ENCODE data around the gene PDZD7.

PDZD7 gene

DNA sequence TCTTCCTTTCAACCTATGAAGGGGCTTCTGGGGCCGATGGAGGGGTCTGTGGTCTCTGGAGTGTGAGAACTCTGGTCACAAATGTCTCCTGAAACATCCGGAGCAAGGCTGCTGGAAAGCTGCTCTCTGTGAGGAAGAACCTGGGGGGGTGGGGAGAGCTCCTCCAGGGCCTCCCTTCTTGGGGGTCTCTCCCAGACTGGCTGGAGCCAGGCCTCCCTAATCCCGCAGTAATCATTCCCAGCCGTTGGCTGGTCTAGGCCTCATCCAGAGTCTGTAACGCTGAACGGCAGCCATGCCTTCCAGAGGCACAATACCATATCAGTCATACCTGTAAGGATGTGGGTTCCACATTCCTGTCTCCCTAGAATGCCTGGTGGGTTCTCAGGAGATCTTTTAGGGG lies 35.7 kb downstream of the PDZD7 start:
- H3K9ac ChIP-seq (ENCODE audit: low read depth, low read length): no peak overlapping the region
- no peak overlapping the region for H3K4me3 ChIP-seq (ENCODE audit: low read depth in 1 of 2, low read length in 2 of 2)
- peaks cover 45% of the 10 kb centered on the region for H3K4me1 ChIP-seq (ENCODE audit: insufficient read depth, low read length)

DNA sequence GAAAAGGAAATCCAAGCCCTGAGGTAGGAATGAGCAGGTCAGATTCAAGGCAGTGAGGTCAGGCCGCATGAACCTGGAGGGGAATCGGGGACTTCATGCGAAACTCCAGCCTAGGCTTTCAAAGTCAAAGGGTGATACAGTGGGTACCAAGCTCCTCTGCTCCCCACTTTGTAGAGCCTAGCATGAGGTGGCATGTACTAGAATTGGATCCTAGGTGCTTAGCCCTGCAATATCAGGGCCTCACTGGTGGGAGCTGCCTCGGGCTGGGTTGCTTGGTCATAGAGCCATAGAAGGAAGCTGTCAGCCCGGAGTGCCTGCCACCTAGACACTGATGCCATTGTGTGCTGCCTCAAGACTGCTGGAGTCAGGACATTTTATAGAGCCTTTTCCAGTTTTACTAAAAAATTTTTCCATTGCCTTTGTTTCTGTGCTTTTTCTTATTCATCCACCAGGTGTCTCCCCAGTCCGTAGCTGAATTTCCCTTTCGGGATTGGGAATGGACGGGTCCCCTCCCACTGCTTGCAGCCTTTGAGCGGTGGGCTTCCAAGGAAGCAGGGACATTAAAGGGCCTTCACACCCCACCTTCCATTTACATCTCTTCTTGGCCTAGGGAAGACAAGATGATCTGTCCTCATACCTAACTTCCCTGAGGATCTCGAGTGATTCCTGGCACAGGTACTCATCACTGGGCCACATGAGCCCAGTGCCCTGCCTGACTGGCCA lies 36.8 kb downstream of the PDZD7 start:
- no peaks in the 10 kb centered on the region for H3K27me3 ChIP-seq (ENCODE audit: insufficient read depth, low read length, poor library complexity)
- no peak overlapping the region for H3K4me3 ChIP-seq (ENCODE audit: low read depth in 1 of 2, low read length in 2 of 2)
- H3K4me2 ChIP-seq (ENCODE audit: insufficient read depth, low read length): no peak overlapping the region
- H2AFZ ChIP-seq (ENCODE audit: low read depth, low read length): no peak overlapping the region
- no peaks in the 10 kb centered on the region for H3K9me3 ChIP-seq (ENCODE audit: insufficient read depth, low read length, severe bottlenecking)
- ATAC-seq (ENCODE audit: insufficient read depth, low read depth): no peak
- TF ChIP-seq, protein P1, sequence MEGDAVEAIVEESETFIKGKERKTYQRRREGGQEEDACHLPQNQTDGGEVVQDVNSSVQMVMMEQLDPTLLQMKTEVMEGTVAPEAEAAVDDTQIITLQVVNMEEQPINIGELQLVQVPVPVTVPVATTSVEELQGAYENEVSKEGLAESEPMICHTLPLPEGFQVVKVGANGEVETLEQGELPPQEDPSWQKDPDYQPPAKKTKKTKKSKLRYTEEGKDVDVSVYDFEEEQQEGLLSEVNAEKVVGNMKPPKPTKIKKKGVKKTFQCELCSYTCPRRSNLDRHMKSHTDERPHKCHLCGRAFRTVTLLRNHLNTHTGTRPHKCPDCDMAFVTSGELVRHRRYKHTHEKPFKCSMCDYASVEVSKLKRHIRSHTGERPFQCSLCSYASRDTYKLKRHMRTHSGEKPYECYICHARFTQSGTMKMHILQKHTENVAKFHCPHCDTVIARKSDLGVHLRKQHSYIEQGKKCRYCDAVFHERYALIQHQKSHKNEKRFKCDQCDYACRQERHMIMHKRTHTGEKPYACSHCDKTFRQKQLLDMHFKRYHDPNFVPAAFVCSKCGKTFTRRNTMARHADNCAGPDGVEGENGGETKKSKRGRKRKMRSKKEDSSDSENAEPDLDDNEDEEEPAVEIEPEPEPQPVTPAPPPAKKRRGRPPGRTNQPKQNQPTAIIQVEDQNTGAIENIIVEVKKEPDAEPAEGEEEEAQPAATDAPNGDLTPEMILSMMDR (IDR thresholded peaks at IDR 0.05; ENCODE audit: borderline replicate concordance, extremely low read depth, low read length, poor library complexity, severe bottlenecking): peak; percentile 47
- no peak for TF ChIP-seq EZH2 (IDR thresholded peaks at IDR 0.05; ENCODE audit: borderline replicate concordance, low read depth, low read length, severe bottlenecking)
- H3K36me3 ChIP-seq (ENCODE audit: insufficient read depth, low read length): peaks cover 44% of the 10 kb centered on the region
- peaks cover 17% of the 10 kb centered on the region; the same call in 1 of the 2 replicates for H4K20me1 ChIP-seq (ENCODE audit: insufficient read depth, low read length)
- DNase-seq: no peak
- H3K79me2 ChIP-seq (ENCODE audit: insufficient read depth, low read length): peaks cover 19% of the 10 kb centered on the region
- no peak overlapping the region for H3K9ac ChIP-seq (ENCODE audit: low read depth, low read length)
- peaks cover 45% of the 10 kb centered on the region for H3K4me1 ChIP-seq (ENCODE audit: insufficient read depth, low read length)
- no peak overlapping the region for H3K27ac ChIP-seq (ENCODE audit: low read length)

More for the DNA sequence above, 35.7 kb downstream of the PDZD7 start:
- H2AFZ ChIP-seq (ENCODE audit: low read depth, low read length): no peak overlapping the region
- peaks cover 8% of the 10 kb centered on the region for H4K20me1 ChIP-seq (ENCODE audit: insufficient read depth, low read length)
- H3K79me2 ChIP-seq (ENCODE audit: insufficient read depth, low read length): peaks cover 8% of the 10 kb centered on the region
- ATAC-seq (ENCODE audit: insufficient read depth, low read depth) (no peak), DNase-seq (no peak)
- no peak overlapping the region for H3K27ac ChIP-seq (ENCODE audit: low read length)
- H3K4me2 ChIP-seq (ENCODE audit: insufficient read depth, low read length): no peak overlapping the region
- peaks cover 34% of the 10 kb centered on the region for H3K36me3 ChIP-seq (ENCODE audit: insufficient read depth, low read length)
- no peaks in the 10 kb centered on the region for H3K9me3 ChIP-seq (ENCODE audit: insufficient read depth, low read length, severe bottlenecking)
- no peaks in the 10 kb centered on the region for H3K27me3 ChIP-seq (ENCODE audit: insufficient read depth, low read length, poor library complexity)
- TF ChIP-seq, protein P1 (IDR thresholded peaks at IDR 0.05; ENCODE audit: borderline replicate concordance, extremely low read depth, low read length, poor library complexity, severe bottlenecking): no peak
- no peak for TF ChIP-seq EZH2 (IDR thresholded peaks at IDR 0.05; ENCODE audit: borderline replicate concordance, low read depth, low read length, severe bottlenecking)

DNA sequence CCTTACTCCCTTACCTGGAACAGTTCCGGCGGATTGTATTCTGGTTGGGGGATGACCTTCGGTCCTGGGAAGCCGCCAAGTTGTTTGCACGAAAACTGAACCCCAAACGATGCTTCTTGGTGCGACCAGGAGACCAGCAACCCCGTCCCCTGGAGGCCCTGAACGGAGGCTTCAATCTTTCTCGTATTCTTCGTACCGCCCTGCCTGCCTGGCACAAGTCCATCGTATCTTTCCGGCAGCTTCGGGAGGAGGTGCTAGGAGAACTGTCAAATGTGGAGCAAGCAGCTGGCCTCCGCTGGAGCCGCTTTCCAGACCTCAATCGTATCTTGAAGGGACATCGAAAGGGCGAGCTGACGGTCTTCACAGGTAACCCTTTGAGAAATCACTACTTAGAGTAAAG lies 41.8 kb downstream of the PDZD7 start:
- Histone ChIP-seq H3K27ac (ENCODE audit: low read length) (no peak overlapping the region), H3K4me3 (ENCODE audit: low read depth in 1 of 2, low read length in 2 of 2) (peak overlapping the region in 1 of 2 experiments; percentile 95; a peak in 1 of 4 replicates)

More for the DNA sequence above, 41.8 kb downstream of the PDZD7 start:
- H3K9ac ChIP-seq (ENCODE audit: low read depth, low read length): 0 out of 2 replicates have a peak overlapping the region, but pooled peaks have one; percentile 86
- H4K20me1 ChIP-seq (ENCODE audit: insufficient read depth, low read length): peaks cover 37% of the 10 kb centered on the region; the same call in 1 of the 2 replicates
- no peak for TF ChIP-seq EZH2 (IDR thresholded peaks at IDR 0.05; ENCODE audit: borderline replicate concordance, low read depth, low read length, severe bottlenecking)
- TF ChIP-seq, protein P1 (IDR thresholded peaks at IDR 0.05; ENCODE audit: borderline replicate concordance, extremely low read depth, low read length, poor library complexity, severe bottlenecking): no peak
- H3K36me3 ChIP-seq (ENCODE audit: insufficient read depth, low read length): peaks cover 65% of the 10 kb centered on the region
- H3K4me1 ChIP-seq (ENCODE audit: insufficient read depth, low read length): peaks cover 49% of the 10 kb centered on the region
- H2AFZ ChIP-seq (ENCODE audit: low read depth, low read length): no peak overlapping the region
- no peak for ATAC-seq (ENCODE audit: insufficient read depth, low read depth)
- peaks cover 56% of the 10 kb centered on the region for H3K79me2 ChIP-seq (ENCODE audit: insufficient read depth, low read length)
- no peaks in the 10 kb centered on the region for H3K27me3 ChIP-seq (ENCODE audit: insufficient read depth, low read length, poor library complexity)
- no peaks in the 10 kb centered on the region for H3K9me3 ChIP-seq (ENCODE audit: insufficient read depth, low read length, severe bottlenecking)
- no peak for DNase-seq
- H3K4me2 ChIP-seq (ENCODE audit: insufficient read depth, low read length): peak overlapping the region; percentile 99; the same call in 1 of the 2 replicates
